CD4-positive, alpha-beta T cell treated with Interleukin-4 for 1 hour (primary cell): ENCODE data around the gene FBXL7.

Experiments
- DNase-seq, 2 donors: peaks; one replicate each; pipeline ENCODE4 v3.0.0-alpha.2; 2020 to 2022

The FBXL7 gene

DNA sequence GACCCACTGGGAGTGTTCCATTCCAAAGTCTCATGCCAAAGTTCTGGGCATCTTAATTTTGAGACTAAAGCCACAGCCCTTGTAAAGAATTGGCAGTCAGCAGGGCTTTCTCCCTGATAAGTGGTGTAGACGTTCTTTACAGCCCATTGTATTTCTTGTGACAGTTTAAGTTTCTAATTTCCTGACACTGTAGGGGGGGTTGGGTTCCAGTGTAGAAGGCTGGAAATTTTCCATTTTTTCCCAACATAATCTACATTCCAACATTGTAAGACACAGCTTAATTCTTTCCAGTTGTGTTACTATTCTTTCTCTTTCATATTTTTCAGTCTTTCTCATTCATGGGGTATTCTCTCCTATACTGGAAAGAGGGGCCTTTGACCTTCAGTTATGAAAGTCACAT, 121.1 kb downstream of the FBXL7 start:
- no peak for DNase-seq

DNA sequence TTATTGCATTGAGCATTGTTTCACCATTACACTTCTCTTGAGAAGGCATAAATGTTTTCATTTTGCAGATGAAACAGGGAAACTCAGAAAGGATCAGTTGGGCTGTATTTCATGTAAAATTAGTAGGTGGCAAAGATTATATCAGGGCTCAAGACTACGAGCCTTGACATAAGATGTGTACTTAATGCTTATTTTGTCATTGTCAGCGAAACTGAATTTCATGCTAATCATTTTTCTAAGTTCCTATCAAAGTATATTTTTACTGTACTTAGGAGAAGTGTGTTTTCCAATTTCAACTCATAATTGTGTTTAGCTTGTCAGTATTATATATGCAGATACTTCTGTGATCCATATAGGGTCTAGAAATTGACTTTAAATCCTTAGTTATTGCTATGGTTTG, 123.8 kb downstream of the FBXL7 start:
- DNase-seq, result no peak

DNA sequence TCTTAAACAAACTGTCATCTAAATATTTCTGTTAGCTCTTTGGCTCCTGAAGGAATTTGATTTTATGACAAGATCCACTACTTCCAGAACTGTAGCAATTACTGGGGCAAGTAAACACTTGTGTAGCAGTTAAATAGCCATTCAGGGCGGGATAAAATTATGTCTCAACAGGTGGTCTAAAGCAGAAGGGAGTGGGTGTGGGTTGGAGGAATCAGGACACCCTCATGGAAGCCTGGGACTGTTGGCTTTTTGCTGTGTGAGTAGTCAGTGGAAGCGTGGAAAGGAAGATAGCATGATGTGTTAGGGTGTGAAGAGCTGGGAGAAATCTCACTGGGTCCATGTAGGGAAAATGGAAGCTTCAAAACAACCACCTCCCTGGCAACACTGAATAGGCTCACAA, 127.1 kb downstream of the FBXL7 start:
- no peak for DNase-seq

DNA sequence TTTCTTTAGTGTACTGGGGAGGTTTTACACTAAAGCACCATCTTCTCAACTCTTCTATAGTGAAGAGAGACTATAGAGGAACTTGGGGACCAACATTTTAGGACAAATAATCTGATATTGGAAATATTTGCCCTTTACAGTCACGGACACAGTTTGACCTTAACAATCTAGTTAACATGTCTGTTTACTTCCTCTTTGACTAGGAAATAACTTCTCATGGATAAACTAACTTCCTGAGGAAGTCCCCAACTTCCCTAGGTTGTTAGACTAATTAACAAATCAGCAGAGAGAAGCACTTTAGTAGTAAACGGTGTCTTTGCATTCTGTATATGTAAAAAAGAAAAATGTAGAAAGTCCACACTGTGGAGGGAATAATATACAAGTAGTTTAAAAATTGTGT, 127.7 kb downstream of the FBXL7 start:
- DNase-seq, result no peak

DNA sequence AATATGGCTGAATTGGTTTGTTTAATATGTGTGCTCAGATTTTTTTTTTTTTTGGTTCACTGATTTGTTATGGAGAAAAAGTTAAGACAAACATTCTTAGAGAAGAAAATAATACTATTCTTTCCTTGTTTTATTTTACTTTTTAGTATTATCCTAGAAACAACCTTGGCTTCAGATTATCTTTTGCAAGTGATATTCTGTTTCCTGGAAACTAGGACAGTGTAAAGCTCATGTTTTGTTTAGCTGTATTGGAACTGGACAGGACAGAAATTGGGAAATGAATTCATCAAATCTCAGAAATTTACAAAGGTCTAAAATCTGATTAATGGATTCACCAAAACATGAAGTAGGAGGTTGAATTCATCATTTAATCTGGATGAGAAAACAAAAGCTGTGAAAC, 130.5 kb downstream of the FBXL7 start:
- DNase-seq, result no peak

DNA sequence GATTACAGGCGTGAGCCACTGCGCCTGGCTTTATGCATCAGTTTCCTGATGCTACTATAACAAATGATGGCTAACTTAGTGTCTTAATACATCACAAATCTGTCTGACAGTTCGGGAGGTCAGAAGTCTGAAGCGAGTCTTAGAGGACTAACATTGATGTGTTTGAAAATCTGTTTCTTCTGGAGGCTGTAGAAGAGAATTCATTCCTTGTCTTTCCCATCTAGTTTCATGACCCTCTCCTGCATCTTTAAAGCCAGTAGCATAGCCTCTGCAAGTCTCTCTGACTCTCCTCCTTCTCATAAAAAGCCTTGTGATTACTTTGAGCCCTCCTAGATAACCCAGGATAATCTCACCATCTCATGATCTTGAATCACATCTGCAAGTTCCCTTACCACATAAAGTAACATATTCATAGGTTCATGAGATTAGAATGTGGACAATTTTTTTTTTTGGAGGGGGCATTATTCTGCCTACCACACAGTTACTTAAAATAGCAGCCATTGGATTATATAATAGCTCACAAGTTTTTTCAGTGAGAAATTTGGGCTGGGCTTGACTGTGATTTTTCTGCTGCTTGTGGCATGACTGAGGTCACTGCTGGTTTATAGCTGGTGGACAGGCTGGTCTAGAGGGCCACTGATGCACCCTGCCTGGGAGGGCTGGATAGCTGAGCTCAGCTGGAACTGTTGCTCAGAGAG, 134.8 kb downstream of the FBXL7 start:
- no peak for DNase-seq

DNA sequence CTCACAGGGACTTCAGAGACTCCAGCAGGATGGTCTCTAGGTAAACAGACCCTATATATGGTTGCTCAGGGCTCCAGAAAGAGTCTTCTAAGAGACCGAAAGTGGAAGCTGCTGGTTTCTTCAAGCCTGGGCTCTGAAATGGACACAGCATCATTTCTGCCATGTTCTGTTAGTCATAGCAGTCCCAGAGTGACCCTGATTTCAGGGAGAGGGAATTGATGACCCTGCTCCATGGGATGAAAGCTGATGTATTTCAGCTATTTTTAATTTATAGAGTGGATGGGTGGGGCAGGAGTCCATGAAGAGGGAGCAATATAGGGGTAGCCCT, 135.3 kb downstream of the FBXL7 start:
- no peak for DNase-seq

DNA sequence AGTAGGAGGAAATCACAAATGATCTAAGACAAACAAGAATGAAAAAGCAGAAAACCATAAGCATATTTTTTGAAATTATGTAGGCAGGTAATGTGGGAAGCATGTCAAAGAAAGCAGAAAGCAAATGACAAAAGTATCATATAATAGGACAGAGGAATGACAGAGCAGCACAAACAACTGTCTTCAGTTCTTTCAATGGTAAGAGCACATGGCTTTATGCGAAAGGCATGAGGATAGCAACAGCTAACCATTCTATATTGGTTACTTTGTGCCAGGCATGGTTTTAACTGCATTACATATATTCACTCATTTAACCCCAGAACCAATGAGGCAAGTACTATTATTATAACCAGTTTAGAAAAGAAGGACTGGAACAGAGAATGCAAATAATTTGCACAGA, 137.4 kb downstream of the FBXL7 start:
- DNase-seq, result no peak

DNA sequence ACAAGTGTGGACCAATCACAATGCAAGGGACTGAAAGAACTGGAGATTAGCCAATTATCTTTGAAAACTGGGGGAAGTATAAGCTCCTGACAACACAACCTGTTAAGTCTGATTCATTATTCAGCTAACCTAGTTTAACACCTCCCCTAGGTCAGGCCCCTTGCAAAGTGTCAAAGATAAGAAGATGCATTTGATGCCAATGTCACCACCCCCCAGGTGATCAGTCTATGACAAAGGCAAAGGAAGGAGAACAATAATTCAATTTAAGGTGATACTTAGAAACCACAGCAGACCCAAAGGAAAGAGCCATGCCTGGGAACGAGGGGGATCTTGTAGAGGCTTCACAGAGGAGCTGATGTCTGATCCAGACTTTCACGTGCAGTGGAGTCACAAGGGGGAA, 137.9 kb downstream of the FBXL7 start:
- no peak for DNase-seq

DNA sequence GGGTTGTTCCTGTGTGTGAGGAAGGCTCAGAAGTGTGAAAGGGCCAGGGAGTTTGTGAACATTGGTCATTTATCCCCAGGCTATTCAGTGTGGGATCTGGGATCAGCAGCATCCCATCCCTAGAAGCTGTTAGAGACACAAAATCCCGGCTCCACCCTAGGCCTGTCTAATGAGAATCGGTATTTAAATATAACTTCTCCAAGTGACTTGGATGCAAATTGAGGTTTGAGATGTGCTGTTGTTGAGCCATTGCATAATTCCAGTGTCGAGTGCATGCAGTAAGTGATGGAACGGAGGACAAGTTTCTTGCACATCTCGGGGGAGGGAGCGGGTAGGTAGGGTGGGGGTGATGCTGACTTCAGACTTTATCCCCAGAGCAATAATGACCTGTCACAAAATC, 138.3 kb downstream of the FBXL7 start:
- DNase-seq, result no peak

DNA sequence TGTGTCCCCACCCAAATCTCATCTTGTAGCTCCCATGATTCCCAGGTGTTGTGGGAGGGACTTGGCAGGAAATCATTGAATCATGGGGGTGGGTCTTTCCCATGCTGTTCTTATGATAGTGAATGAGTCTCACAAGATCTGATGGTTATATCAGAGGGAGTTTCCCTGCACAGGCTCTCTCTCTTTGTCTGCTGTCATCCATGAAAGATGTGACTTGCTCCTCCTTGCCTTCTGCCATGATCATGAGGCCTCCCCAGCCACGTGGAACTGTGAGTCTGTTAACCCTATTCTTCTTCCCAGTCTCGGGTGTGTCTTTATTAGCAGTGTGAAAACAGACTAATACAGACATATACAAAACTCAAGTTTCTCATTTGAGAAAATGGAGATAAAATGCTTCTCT, 139.3 kb downstream of the FBXL7 start:
- no peak for DNase-seq

DNA sequence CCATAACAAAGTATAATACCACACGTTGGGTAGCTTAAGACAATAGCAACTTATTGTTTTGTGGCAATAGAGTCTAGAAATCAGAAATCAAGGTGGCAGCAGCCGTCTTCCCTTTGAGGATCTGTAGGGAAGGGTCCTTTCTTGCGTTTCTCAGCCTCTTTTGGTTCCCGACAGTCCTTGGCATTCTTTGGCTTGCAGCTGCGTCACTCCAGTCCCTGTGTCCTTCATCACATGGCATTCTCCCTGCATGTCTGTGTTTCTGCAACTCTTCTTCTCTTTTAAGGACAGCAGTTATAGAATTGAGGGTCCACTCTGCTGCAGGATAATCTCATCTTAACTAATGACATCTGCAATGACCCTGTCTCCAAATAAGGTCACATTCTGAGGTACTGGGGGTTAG, 140.1 kb downstream of the FBXL7 start:
- DNase-seq, result no peak

DNA sequence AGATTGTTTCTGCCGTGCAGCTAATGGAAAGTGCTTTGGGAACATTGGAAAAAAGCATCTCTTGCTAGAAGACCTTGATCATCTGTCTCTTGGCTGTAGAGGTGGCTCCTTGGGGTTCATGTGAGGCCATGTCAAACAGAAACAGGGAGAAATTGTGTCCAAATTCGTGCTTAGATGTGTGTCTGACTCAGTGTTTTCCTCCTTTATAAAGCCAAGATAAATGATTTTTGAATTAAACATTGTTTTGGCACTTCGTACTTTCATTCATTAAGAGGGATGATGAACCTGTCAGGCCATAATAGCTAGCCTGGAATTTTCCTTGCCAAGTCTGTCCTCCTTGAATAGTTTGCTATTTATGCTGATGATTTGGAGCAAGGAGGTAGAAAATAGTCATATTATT, 143.8 kb downstream of the FBXL7 start:
- no peak for DNase-seq

DNA sequence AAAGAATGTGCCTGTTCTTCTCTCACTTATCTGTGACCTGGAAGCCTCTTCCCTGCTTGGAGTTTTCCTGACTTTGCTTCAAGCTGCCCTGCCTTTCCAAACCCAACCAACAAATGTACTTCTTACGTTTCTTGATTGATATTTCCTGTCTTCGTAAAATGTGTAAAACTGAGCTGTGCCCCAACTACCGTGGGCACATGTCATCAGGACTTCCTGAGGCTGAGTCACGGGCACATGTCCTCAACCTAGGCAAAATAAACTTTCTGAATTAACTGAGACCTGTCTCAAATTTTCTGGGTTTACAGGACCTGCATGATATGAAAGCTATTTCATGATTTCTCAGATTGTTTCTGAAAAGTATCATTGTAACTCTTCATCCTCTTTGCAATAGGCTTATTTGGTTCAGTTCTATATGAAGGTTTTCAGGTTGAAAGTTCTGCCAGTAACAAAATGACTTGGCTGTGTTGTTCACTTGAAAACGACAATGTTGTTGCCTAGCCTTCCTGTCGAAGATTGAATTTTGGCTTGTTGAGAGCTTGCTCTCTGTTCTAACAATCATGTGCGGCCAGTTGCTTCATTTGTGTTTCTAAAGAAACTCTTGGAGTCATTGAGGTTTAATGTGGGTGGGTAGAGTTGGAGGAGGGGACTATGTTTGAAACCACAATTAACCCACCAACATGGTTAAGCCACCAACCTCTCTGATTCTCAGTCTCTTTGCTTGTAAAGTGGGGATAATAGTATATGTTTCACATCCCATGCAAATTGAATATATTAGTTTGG, 145.6 kb downstream of the FBXL7 start:
- no peak for DNase-seq

DNA sequence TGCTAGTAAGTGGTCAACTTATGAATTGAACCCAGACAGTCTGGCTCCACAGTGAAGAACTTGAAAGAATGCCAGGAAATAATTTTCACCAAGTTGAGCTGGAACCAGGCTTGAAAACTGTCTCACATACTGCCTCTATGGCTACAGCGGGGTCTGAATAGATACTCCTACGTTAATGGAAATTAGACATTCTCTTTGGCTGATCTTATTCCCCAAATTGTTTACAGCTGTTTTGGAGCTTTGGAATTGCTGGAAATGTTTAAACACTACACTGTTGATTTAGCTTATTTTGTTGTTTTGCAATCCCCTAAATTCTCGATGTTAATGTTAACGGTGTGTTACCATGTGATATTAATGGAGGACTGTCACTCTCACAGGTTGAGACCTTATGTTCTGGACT, 146.4 kb downstream of the FBXL7 start:
- DNase-seq, result no peak

DNA sequence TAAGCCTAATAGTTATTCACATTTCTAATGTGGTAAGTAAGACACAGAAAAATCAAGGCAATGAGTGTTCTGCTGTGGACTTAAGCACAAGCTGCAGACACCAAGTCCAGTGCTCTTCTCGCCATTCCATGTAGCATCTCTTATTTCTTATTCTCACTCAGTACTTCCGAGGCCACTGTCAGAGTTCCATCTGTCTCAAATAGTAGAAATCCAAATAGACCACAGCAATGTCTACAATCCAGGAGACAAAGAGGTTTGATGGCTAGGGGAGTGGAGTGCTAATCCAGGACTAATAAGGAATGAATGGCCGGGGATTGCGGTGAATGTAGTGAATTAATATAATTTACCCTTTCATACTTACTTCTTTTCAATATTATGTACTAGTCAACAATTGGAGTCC, 147.3 kb downstream of the FBXL7 start:
- no peak for DNase-seq

DNA sequence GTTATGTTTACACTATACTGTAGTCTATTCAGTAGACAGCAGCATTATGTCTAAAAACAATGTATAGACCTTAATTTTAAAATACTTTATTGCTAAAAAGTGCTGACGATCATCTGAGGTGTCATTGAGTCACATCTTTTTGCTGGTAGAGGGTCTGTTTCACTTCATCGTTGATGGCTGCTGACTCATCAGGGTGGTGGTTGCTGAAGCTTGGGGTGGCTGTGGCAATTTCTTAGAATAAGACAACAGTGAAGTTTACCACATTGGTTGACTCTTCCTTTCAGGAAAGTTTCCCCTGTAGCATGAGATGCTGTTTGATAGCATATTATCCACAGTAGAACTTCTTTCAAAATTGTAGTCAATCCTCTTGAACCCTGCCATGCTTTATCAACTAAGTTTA, 150.3 kb downstream of the FBXL7 start:
- no peak for DNase-seq

DNA sequence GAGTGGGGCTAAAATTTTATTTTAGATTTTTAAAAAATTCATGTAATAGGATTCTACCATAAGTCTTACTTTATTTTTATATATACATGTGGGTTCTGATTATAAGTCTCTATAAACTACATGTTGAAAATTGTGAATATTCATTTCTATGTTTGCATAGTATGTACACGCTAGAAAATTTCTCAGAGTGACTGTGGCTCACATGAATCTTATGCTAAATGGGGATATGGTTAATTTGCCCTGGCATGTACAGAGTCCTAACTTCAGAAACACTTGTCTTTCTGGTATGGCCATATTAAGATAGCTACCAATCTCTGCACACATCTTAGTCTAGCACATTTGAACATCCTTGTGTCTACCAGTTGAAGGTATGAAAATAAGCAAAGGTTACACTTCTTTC, 154.8 kb downstream of the FBXL7 start:
- no peak for DNase-seq

DNA sequence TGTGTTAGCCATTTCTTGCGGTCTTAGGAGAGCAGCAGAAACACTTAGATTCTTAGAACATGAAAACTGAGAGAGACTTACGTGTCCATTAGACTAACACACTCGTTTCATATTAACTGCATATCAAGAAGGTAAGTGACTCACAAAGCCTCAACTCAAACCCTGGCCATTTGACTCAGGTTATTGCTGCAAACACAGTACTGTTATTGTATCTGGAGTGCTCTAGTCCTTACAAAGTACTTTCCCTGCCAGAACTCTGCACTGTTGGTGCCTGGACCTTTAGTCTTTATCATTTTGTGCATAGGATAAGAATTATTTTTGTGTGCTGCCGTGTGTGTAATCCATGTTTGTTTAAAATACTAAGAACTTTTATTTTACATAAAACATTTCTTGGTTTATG, 155.7 kb downstream of the FBXL7 start:
- DNase-seq, result no peak

DNA sequence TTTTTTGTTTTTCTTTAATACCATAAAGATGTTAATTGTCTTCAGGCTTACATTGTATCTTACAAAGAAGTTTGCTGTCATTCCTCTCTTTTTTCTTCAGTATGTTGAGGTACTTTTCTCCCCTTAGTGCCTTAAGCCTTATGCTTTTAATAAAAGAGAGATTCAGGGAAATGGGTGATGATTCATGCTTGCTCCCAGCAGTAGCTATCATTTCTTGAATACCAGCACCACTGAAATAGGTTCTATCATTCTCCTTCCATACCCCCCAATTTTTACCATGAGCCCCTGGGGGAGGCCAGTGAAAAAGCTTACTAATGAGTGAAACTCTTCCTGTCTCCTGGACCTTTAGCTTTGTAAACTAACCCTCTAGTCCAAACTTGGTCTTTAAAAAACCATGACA, 165.0 kb downstream of the FBXL7 start:
- DNase-seq, result no peak

DNA sequence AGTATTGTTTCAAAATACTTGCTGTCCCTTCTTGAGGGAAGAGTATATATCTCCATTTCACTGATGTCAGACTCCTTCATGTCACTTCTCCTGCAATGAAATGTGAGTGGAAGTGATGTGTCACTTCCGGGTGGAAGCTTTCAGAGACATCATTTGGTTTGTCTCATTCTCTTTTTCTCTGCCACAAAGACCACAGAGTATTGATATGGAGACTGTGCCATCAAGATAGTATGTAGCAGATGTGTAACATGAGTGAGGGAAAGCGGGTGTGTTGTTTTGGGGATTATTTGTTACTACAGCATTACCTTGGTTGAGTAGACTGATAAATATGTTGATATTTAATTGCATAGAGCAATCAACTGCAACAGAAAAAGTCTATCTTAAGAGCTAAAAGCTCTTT, 169.8 kb downstream of the FBXL7 start:
- DNase-seq, result no peak

DNA sequence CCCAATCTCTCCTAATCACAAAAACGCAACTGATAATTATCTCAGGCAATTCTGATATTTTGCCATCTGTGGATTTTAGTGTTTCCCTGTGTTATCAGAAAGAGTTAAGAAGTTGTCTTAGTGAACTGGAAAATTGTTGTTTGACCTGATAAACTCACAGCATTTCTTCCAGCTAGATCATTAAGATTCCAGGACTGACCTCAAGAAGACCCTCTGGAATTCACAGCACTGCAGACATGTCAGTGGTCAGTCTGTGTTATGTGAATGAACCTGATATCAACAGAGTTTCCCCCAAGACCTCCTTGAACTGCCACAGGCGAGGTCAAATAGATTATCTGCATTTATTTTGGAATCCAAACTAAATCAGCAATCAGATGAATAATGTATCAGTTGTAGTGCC, 174.7 kb downstream of the FBXL7 start:
- no peak for DNase-seq

DNA sequence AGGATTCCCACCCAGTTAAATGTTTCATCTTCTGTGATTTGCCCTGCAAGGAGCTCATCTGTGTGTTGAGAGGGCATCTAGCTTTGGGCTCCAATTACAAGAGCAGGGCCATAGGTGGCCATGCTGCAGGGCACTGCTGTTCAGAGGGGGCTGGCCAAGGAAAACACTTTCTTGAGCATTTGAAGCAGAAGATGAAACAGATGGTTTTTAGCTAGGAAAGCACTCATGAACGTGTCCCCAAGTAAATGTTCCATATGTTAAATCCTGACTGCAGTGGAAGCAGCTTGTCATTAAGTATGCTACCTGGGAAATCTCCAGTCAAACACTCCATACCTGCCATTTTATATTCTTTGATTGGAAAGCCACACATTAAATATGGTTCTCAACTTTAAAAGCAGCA, 176.6 kb downstream of the FBXL7 start:
- no peak for DNase-seq

DNA sequence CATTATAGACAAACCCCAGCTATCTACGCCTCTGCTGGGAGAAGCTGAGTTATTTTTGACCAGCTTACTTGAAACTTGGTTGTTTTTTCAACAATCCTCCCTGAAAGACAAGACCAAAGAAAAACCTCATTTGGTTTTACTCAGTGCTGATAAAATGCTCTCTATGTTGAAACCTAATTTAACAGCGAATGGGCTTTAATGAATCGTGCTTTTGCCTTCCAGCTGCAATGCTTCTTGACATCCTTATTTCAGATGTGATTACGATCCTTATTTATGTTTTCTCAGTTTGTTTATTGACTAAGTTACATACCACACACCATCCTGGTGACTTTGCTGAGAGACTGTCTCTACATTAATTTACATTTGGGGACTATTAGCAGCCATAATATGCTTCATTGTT, 179.2 kb downstream of the FBXL7 start:
- DNase-seq, result no peak

DNA sequence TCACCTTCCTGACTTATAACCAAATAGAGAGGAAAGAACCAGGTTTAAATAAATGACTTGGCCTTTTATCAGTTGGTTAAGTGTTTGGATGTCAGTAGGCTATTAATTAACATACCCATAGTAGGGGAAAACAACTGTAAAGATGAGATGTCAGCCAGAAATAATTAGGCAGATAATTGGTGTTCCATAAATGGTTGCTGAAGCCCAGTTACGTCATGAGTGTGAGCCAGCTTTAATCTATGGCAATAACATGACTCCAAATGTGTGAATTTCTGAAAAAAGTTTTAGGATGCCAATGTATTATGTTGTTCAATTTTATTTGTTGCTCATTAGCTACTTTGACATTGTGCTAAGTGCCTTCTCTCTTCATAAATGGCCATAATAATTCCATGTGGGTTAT, 180.5 kb downstream of the FBXL7 start:
- no peak for DNase-seq
